Testis (tissue), 2 donors: ENCODE data around the gene HLF.

Experiments used
- CTCF ChIP-seq, 3 experiments: fragments of 450-650 bp in 2 of 3; fragments of 200-600 bp in 1 of 3; sonication (generic) in 1 of 3; IDR thresholded peaks; one replicate each; pipeline ENCODE4 v1.5.1; 2016 to 2019; ENCODE audit warnings: antibody characterized with exemption in 3 of 3, mild to moderate bottlenecking in 2 of 3, moderate library complexity in 1 of 3
- POLR2A ChIP-seq: fragments of 450-650 bp; IDR thresholded peaks from one replicate; pipeline ENCODE4 v1.6.1; 2017; ENCODE audit warnings: antibody characterized with exemption, mild to moderate bottlenecking, moderate library complexity

- TF ChIP-seq CTCF (IDR thresholded peaks at IDR 0.05): no peak
- TF ChIP-seq POLR2A: no peak
Measured at GRCh38 chr17:55249861-55250260, 14.9 kb upstream of the HLF start.
